Mammary epithelial cell (primary cell): ENCODE data around the gene PATL2.

Experiments
- CTCF ChIP-seq, 2 donors: IDR thresholded peaks in 1 of 2; conservative IDR thresholded peaks in 1 of 2; 2 replicates each; pipeline ENCODE4 v1.5.1; 2011 to 2012; ENCODE audit warnings: inconsistent platforms in 2 of 2, low read length in 2 of 2, mild to moderate bottlenecking in 2 of 2, control low read depth in 1 of 2, low read depth in 1 of 2; ENCODE audit not compliant: insufficient read depth in 1 of 2; ENCODE audit errors: extremely low read depth in 1 of 2
- EZH2 ChIP-seq: IDR thresholded peaks from 2 replicates; pipeline ENCODE4 v1.6.1; 2012; ENCODE audit warnings: low read length, inconsistent platforms, borderline replicate concordance

GRCh38 chr15:44718180-44718926, 7.2 kb upstream of the PATL2 start:
- TF ChIP-seq CTCF (conservative IDR thresholded peaks at IDR 0.05 in 1 of 2, IDR thresholded peaks at IDR 0.05 in 1 of 2; ENCODE audit: extremely low read depth in 1 of 2, insufficient read depth in 1 of 2, low read depth in 1 of 2, low read length in 2 of 2) (no peak), EZH2 (no peak)
